PC-3 (cell line): ENCODE data around the gene FBXO34. TPM values are rescaled to one million over a fixed set of nuclear protein-coding genes. Genes with fewer than 3 reads are reported as not detected.

ENCODE experiments used
- ATAC-seq: fragments of 200-7000 bp; cut with Tn5 transposase; 2 replicates; pipeline ENCODE4 v1.9.1; 2020; ENCODE audit warnings: mild to moderate bottlenecking, moderate library complexity
- BruUV-seq: library from RNA; stranded (reverse); fragments of 400-500 nt; replicated peaks from 2 replicates; lab custom pipeline; 2021; lab: Mats Ljungman, UMichigan
- CTCF ChIA-PET: fragments of 300-600 bp; sonication (Branson Sonifier 250); formaldehyde crosslinking; loops from one replicate; lab custom pipeline; 2022; ENCODE audit warnings: antibody characterized with exemption; lab: Charles Lee
- POLR2A ChIA-PET: fragments of 300-600 bp; sonication (Branson Sonifier 250); formaldehyde crosslinking; loops from one replicate; lab custom pipeline; 2022; ENCODE audit warnings: antibody characterized with exemption; ENCODE audit not compliant: unreplicated experiment; lab: Charles Lee
- DNase-seq: peaks from one replicate; pipeline ENCODE4 v3.0.0-alpha.2; 2015
- H2AFZ ChIP-seq: fragments of 300-600 bp; sonication (generic); 2 replicates; pipeline ENCODE4 v1.6.0; 2016; ENCODE audit warnings: antibody characterized with exemption, low read length
- H3F3A ChIP-seq: fragments of 300-600 bp; sonication (generic); one replicate; pipeline ENCODE4 v1.6.0; 2017; ENCODE audit warnings: antibody characterized with exemption, low read length, control low read depth, mild to moderate bottlenecking; ENCODE audit not compliant: unreplicated experiment
- H3K27ac ChIP-seq: fragments of 300-600 bp; sonication (generic); 2 replicates; pipeline ENCODE4 v1.5.1; 2016; ENCODE audit warnings: mild to moderate bottlenecking, low read length
- H3K27me3 ChIP-seq: fragments of 300-600 bp; sonication (generic); 2 replicates; pipeline ENCODE4 v1.6.1; 2016; ENCODE audit warnings: low read length, mixed read lengths
- H3K36me3 ChIP-seq: fragments of 300-600 bp; sonication (generic); 2 replicates; pipeline ENCODE4 v1.6.1; 2016; ENCODE audit warnings: low read depth, mixed run types, low read length, mixed read lengths
- H3K4me1 ChIP-seq: fragments of 300-600 bp; sonication (generic); 2 replicates; pipeline ENCODE4 v1.5.1; 2016; ENCODE audit warnings: low read length; ENCODE audit not compliant: insufficient read depth
- H3K4me2 ChIP-seq: fragments of 300-600 bp; sonication (generic); 2 replicates; pipeline ENCODE4 v1.6.0; 2016; ENCODE audit warnings: low read length
- H3K4me3 ChIP-seq: fragments of 300-600 bp; sonication (generic); 2 replicates; pipeline ENCODE4 v1.5.1; 2016; ENCODE audit warnings: mild to moderate bottlenecking, low read length, mixed read lengths
- H3K79me2 ChIP-seq: fragments of 300-600 bp; sonication (generic); 2 replicates; pipeline ENCODE4 v1.6.1; 2017; ENCODE audit warnings: low read length, mixed read lengths
- H3K9ac ChIP-seq: fragments of 300-600 bp; sonication (generic); 2 replicates; pipeline ENCODE4 v1.6.0; 2016; ENCODE audit warnings: mild to moderate bottlenecking, low read length
- H3K9me2 ChIP-seq: fragments of 300-600 bp; sonication (generic); replicated peaks from 2 replicates; pipeline ENCODE4 v1.6.1; 2016; ENCODE audit warnings: mixed run types, low read length, mixed read lengths
- H3K9me3 ChIP-seq: fragments of 300-600 bp; sonication (generic); 2 replicates; pipeline ENCODE4 v1.6.1; 2016; ENCODE audit warnings: low read length, mixed read lengths
- H4K20me1 ChIP-seq: fragments of 300-600 bp; sonication (generic); 2 replicates; pipeline ENCODE4 v1.6.1; 2016; ENCODE audit warnings: low read length, mixed read lengths
- EZH2 ChIP-seq: fragments of 300-600 bp; sonication (generic); IDR thresholded peaks from one replicate; pipeline ENCODE4 v1.6.1; 2017; ENCODE audit warnings: antibody characterized with exemption, mild to moderate bottlenecking, low read length; ENCODE audit not compliant: unreplicated experiment
- EZH2phosphoT487 ChIP-seq: fragments of 300-600 bp; sonication (generic); IDR thresholded peaks from 2 replicates; pipeline ENCODE4 v1.6.1; 2018; ENCODE audit warnings: mild to moderate bottlenecking, antibody characterized with exemption, low read length, borderline replicate concordance
- intact Hi-C: fragments of 100-400 bp; cut with micrococcal nuclease; formaldehyde crosslinking; loops from 2 replicates; pipeline ENCODE4 v1.9.0; 2023
- total RNA-seq: library from RNA; depleted of rRNA; stranded (reverse); fragments of >200 nt; gene quantifications from 2 replicates; pipeline ENCODE4 v1.2.3, GENCODE V29; 2014
- TF ChIP-seq, protein P1 (sequence below): fragments of 300-600 bp; sonication (generic); conservative IDR thresholded peaks from 2 replicates; pipeline ENCODE4 v1.5.1; 2017; ENCODE audit warnings: antibody characterized with exemption, low read depth, mild to moderate bottlenecking, low read length

FBXO34 gene
- total RNA-seq, 1 experiment from 2014 or later, result 35.9 TPM

DNA sequence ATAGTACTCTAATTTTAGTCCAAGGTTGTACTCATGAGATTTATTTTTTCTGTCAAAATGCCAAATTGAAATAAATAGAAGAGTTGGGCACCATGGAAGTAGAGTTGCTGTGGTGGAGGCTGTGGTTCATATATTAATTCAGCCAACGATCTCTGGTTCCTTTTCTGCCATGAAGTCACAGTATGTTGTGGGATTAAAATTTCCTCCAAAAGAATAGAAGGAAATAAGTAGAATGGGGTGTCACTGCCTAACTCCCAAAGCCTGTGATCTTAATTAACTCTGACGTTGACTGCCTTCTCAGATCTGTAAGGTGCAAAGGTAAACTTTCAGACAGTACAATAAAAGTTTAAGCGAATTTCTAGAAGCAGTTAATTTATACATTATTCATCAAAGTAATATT is 37.6 kb upstream of the FBXO34 start:
- BruUV-seq, result no TSS peak
- CTCF ChIA-PET, result no interaction called here
- H3K79me2 ChIP-seq, result no peaks in the 10 kb centered on the region
- H3F3A ChIP-seq, result no peaks in the 10 kb centered on the region
- no peaks in the 10 kb centered on the region for H3K4me1 ChIP-seq
- DNase-seq, result no peak
- no peak overlapping the region for H2AFZ ChIP-seq
- H3K9ac ChIP-seq, result no peak overlapping the region
- TF ChIP-seq EZH2, result no peak
- TF ChIP-seq EZH2phosphoT487, result no peak
- TF ChIP-seq, protein P1, sequence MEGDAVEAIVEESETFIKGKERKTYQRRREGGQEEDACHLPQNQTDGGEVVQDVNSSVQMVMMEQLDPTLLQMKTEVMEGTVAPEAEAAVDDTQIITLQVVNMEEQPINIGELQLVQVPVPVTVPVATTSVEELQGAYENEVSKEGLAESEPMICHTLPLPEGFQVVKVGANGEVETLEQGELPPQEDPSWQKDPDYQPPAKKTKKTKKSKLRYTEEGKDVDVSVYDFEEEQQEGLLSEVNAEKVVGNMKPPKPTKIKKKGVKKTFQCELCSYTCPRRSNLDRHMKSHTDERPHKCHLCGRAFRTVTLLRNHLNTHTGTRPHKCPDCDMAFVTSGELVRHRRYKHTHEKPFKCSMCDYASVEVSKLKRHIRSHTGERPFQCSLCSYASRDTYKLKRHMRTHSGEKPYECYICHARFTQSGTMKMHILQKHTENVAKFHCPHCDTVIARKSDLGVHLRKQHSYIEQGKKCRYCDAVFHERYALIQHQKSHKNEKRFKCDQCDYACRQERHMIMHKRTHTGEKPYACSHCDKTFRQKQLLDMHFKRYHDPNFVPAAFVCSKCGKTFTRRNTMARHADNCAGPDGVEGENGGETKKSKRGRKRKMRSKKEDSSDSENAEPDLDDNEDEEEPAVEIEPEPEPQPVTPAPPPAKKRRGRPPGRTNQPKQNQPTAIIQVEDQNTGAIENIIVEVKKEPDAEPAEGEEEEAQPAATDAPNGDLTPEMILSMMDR, result no peak
- ATAC-seq, result no peak
- no peaks in the 10 kb centered on the region for H3K36me3 ChIP-seq
- H4K20me1 ChIP-seq, result no peaks in the 10 kb centered on the region
- H3K27ac ChIP-seq, result no peak overlapping the region
- H3K4me2 ChIP-seq, result no peak overlapping the region
- POLR2A ChIA-PET, result no interaction called here
- no peaks in the 10 kb centered on the region for H3K9me3 ChIP-seq
- H3K9me2 ChIP-seq, result no peaks in the 10 kb centered on the region
- no peak overlapping the region for H3K4me3 ChIP-seq
- H3K27me3 ChIP-seq, result peaks cover 18% of the 10 kb centered on the region
- intact Hi-C loops, result no loop called here

- no peak overlapping the region for H3K4me3 ChIP-seq
- intact Hi-C loops, result no loop called here
- no peaks in the 10 kb centered on the region for H4K20me1 ChIP-seq
- H3K9ac ChIP-seq, result no peak overlapping the region
- no peaks in the 10 kb centered on the region for H3K9me2 ChIP-seq
- no peaks in the 10 kb centered on the region for H3K79me2 ChIP-seq
- TF ChIP-seq EZH2phosphoT487 (no peak), EZH2 (no peak)
- TF ChIP-seq, protein P1, result no peak
- ATAC-seq, result no peak
- H2AFZ ChIP-seq, result no peak overlapping the region
- no peak overlapping the region for H3K27ac ChIP-seq
- peaks cover 19% of the 10 kb centered on the region for H3K27me3 ChIP-seq
- ChIA-PET POLR2A (no interaction called here), CTCF (no interaction called here)
- no TSS peak for BruUV-seq
- H3K4me2 ChIP-seq, result no peak overlapping the region
- H3K4me1 ChIP-seq, result no peaks in the 10 kb centered on the region
- no peak for DNase-seq
- H3F3A ChIP-seq, result no peaks in the 10 kb centered on the region
- no peaks in the 10 kb centered on the region for H3K36me3 ChIP-seq
- H3K9me3 ChIP-seq, result no peaks in the 10 kb centered on the region
Observed at GRCh38 chr14:55238019-55238680, 33.1 kb upstream of the FBXO34 start.

DNA sequence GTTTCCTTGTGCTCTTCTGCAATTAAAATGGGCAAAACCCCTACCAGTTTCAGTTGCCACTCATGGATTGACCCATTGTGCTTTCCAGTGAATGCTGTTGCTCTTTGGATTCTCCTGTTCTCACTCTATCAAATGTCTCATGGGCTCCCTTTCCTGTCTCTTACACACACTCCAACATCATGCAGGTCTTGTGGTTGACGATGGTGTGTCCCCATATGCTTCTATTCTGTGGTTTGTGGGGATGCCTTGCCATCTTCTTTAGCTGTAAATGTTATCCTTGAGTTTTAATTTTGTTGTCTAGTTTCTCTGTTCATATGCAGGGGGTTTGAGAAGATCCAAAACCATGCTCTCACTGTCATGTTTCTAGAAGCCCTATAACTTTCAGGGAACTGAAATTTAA is 31.9 kb upstream of the FBXO34 start:
- no peak for ATAC-seq
- H3K9ac ChIP-seq, result no peak overlapping the region
- no peaks in the 10 kb centered on the region for H4K20me1 ChIP-seq
- H3K36me3 ChIP-seq, result no peaks in the 10 kb centered on the region
- no peak overlapping the region for H3K27ac ChIP-seq
- H3F3A ChIP-seq, result no peaks in the 10 kb centered on the region
- intact Hi-C loops, result no loop called here
- H3K4me2 ChIP-seq, result no peak overlapping the region
- H3K27me3 ChIP-seq, result peaks cover 8% of the 10 kb centered on the region
- no peak for DNase-seq
- H3K79me2 ChIP-seq, result no peaks in the 10 kb centered on the region
- no peaks in the 10 kb centered on the region for H3K9me3 ChIP-seq
- no peaks in the 10 kb centered on the region for H3K9me2 ChIP-seq
- no peak overlapping the region for H2AFZ ChIP-seq
- POLR2A ChIA-PET, result no interaction called here
- CTCF ChIA-PET, result no interaction called here
- TF ChIP-seq, protein P1, result no peak
- no peak for TF ChIP-seq EZH2
- TF ChIP-seq EZH2phosphoT487, result no peak
- no peaks in the 10 kb centered on the region for H3K4me1 ChIP-seq
- no peak overlapping the region for H3K4me3 ChIP-seq
- BruUV-seq, result no TSS peak
